ENCODE measurements around the gene NHSL2.

DNA sequence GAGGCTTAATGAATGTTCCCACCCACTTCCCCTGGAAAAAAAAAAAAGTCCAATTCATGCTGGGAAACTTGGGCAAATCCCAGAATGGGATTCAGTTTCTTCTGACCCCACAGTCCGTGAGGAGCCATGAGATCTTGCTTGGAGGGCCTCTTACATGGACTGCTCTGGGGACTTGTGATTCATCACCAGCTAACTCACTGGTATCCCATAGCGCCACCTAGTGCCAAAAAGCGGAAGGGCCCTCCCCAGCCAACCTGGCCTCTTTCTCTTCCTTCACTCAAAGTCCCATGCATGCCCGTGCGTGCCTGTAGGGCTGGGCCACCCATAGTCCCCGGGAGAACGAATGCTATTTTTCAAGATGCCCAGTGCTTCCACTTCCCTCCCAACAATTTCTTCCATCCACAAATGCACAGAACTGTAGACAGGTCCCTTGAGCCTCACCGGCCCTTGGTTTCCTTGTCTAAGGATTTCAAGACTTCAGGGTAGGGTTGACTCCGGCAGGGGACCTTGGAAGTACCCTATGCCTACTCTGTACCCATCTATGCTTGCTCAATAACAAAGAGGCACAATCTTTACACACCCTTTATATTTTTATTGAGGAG lies 216.0 kb downstream of the NHSL2 start:
- TF ChIP-seq, protein P1, sequence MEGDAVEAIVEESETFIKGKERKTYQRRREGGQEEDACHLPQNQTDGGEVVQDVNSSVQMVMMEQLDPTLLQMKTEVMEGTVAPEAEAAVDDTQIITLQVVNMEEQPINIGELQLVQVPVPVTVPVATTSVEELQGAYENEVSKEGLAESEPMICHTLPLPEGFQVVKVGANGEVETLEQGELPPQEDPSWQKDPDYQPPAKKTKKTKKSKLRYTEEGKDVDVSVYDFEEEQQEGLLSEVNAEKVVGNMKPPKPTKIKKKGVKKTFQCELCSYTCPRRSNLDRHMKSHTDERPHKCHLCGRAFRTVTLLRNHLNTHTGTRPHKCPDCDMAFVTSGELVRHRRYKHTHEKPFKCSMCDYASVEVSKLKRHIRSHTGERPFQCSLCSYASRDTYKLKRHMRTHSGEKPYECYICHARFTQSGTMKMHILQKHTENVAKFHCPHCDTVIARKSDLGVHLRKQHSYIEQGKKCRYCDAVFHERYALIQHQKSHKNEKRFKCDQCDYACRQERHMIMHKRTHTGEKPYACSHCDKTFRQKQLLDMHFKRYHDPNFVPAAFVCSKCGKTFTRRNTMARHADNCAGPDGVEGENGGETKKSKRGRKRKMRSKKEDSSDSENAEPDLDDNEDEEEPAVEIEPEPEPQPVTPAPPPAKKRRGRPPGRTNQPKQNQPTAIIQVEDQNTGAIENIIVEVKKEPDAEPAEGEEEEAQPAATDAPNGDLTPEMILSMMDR (IDR thresholded peaks at IDR 0.05 in 4 of 5, conservative IDR thresholded peaks at IDR 0.05 in 1 of 5), result peak; percentile 42 to 86 (median 77)
- no peak for TF ChIP-seq POLR2A (IDR thresholded peaks at IDR 0.05)
